GM21515 (cell line): Measurements from ENCODE around the gene KCTD7.
"Not testable (repeated sequence)": the region's sequence is repeated elsewhere in the genome, so short reads cannot be mapped to it uniquely, and the experiment has no call there.

Experiments
- ATAC-seq: cut with Tn5 transposase; IDR thresholded peaks from one replicate; pipeline ENCODE4 v1.9.1; 2021; ENCODE audit not compliant: unreplicated experiment

The KCTD7 gene

GRCh38 chr7:66615699-66616098 is 13.0 kb upstream of the KCTD7 start:
- ATAC-seq = no peak

- ATAC-seq = no peak
These were observed 11.4 kb upstream of the KCTD7 start for GRCh38 chr7:66617295-66617694.

GRCh38 chr7:66619341-66619948 is 9.2 kb upstream of the KCTD7 start:
- not testable (repeated sequence) for ATAC-seq

GRCh38 chr7:66626331-66626934 is 2.2 kb upstream of the KCTD7 start:
- ATAC-seq = no peak

GRCh38 chr7:66627151-66627681 is 1.5 kb upstream of the KCTD7 start:
- no peak for ATAC-seq

GRCh38 chr7:66627881-66628360 is 760 bp upstream of the KCTD7 start:
- peak; percentile 7 for ATAC-seq

- ATAC-seq = no peak
These were observed 761 bp downstream of the KCTD7 start for GRCh38 chr7:66629222-66630062.

GRCh38 chr7:66630531-66630930 is 1.9 kb downstream of the KCTD7 start:
- ATAC-seq = no peak

GRCh38 chr7:66631471-66631870 is 2.8 kb downstream of the KCTD7 start:
- ATAC-seq = no peak

GRCh38 chr7:66634816-66635215 is 6.1 kb downstream of the KCTD7 start:
- no peak for ATAC-seq

- ATAC-seq = not testable (repeated sequence)
These were observed 6.8 kb downstream of the KCTD7 start for GRCh38 chr7:66635322-66635981.

- not testable (repeated sequence) for ATAC-seq
These were observed 7.4 kb downstream of the KCTD7 start for GRCh38 chr7:66635982-66636546.

- ATAC-seq = no peak
These were observed 9.8 kb downstream of the KCTD7 start for GRCh38 chr7:66638309-66639099.

- no peak for ATAC-seq
These were observed 11.1 kb downstream of the KCTD7 start for GRCh38 chr7:66639773-66640172.

- no peak for ATAC-seq
These were observed 12.3 kb downstream of the KCTD7 start for GRCh38 chr7:66640802-66641525.

GRCh38 chr7:66641526-66641871 is 12.8 kb downstream of the KCTD7 start:
- no peak for ATAC-seq

GRCh38 chr7:66642186-66642585 is 13.5 kb downstream of the KCTD7 start:
- no peak for ATAC-seq

- ATAC-seq = no peak
These were observed 14.3 kb downstream of the KCTD7 start for GRCh38 chr7:66642932-66643331.

GRCh38 chr7:66643395-66643794 is 14.7 kb downstream of the KCTD7 start:
- no peak for ATAC-seq
